ENCODE results near the gene GAR1.

The GAR1 gene

GRCh38 chr4:109816894-109817293 is 1.3 kb downstream of the GAR1 start:
- Histone ChIP-seq H3F3A (ENCODE audit: insufficient read depth, low read length) (peaks cover 4% of the 10 kb centered on the region; the same call in 1 of the 2 replicates), H3K9ac (ENCODE audit: low read length) (no peak overlapping the region), H3K4me3 (ENCODE audit: low read length) (no peak overlapping the region; the same call in 1 of the 2 replicates), H3K4me2 (ENCODE audit: low read depth, low read length) (peak overlapping the region; percentile 62; the same call in 1 of the 2 replicates), H2AFZ (ENCODE audit: low read length) (no peak overlapping the region), H3K36me3 (replicated peaks; ENCODE audit: insufficient read depth, low read length) (peaks cover 5% of the 10 kb centered on the region; the same call in 1 of the 2 replicates), H3K4me1 (ENCODE audit: low read length) (0 out of 2 replicates have a peak, but pooled peaks cover 8% of the 10 kb centered on the region), H3K9me2 (replicated peaks; ENCODE audit: insufficient read depth, low read length) (no peaks in the 10 kb centered on the region), H3K9me3 (replicated peaks; ENCODE audit: insufficient read depth, low read length) (no peaks in the 10 kb centered on the region), H4K20me1 (ENCODE audit: insufficient read depth, low read length) (no peaks in the 10 kb centered on the region), H3K79me2 (ENCODE audit: low read length) (peaks cover 40% of the 10 kb centered on the region), H3K27me3 (replicated peaks; ENCODE audit: insufficient read depth, low read length) (no peaks in the 10 kb centered on the region), H3K27ac (ENCODE audit: low read length) (no peak overlapping the region)
- DNase-seq, result no peak
- TF ChIP-seq EZH2phosphoT487 (IDR thresholded peaks at IDR 0.05; ENCODE audit: low read length), result no peak
- no peak for TF ChIP-seq CTCF (IDR thresholded peaks at IDR 0.05; ENCODE audit: low read length)
- no peak for TF ChIP-seq EZH2 (optimal IDR thresholded peaks at IDR 0.05; ENCODE audit: low read depth, low read length)

- Histone ChIP-seq H2AFZ (ENCODE audit: low read length) (no peak overlapping the region), H3K4me1 (ENCODE audit: low read length) (0 out of 2 replicates have a peak, but pooled peaks cover 8% of the 10 kb centered on the region), H3K36me3 (replicated peaks; ENCODE audit: insufficient read depth, low read length) (peaks cover 5% of the 10 kb centered on the region; the same call in 1 of the 2 replicates), H3K27me3 (replicated peaks; ENCODE audit: insufficient read depth, low read length) (no peaks in the 10 kb centered on the region), H3K9me3 (replicated peaks; ENCODE audit: insufficient read depth, low read length) (no peaks in the 10 kb centered on the region), H3K9ac (ENCODE audit: low read length) (no peak overlapping the region), H3K27ac (ENCODE audit: low read length) (no peak overlapping the region), H3K9me2 (replicated peaks; ENCODE audit: insufficient read depth, low read length) (no peaks in the 10 kb centered on the region), H4K20me1 (ENCODE audit: insufficient read depth, low read length) (no peaks in the 10 kb centered on the region), H3F3A (ENCODE audit: insufficient read depth, low read length) (peaks cover 4% of the 10 kb centered on the region; the same call in 1 of the 2 replicates), H3K4me3 (ENCODE audit: low read length) (no peak overlapping the region), H3K79me2 (ENCODE audit: low read length) (peaks cover 40% of the 10 kb centered on the region), H3K4me2 (ENCODE audit: low read depth, low read length) (no peak overlapping the region)
- no peak for DNase-seq
- TF ChIP-seq EZH2phosphoT487 (IDR thresholded peaks at IDR 0.05; ENCODE audit: low read length) (no peak), CTCF (IDR thresholded peaks at IDR 0.05; ENCODE audit: low read length) (no peak), EZH2 (optimal IDR thresholded peaks at IDR 0.05; ENCODE audit: low read depth, low read length) (no peak)
Measured at GRCh38 chr4:109818268-109818667, 2.7 kb downstream of the GAR1 start.

- TF ChIP-seq CTCF (IDR thresholded peaks at IDR 0.05; ENCODE audit: low read length) (no peak), EZH2phosphoT487 (IDR thresholded peaks at IDR 0.05; ENCODE audit: low read length) (no peak), EZH2 (optimal IDR thresholded peaks at IDR 0.05; ENCODE audit: low read depth, low read length) (no peak)
- Histone ChIP-seq H3K4me1 (ENCODE audit: low read length) (0 out of 2 replicates have a peak, but pooled peaks cover 8% of the 10 kb centered on the region), H3K27me3 (replicated peaks; ENCODE audit: insufficient read depth, low read length) (no peaks in the 10 kb centered on the region), H3K27ac (ENCODE audit: low read length) (no peak overlapping the region), H3K9me2 (replicated peaks; ENCODE audit: insufficient read depth, low read length) (no peaks in the 10 kb centered on the region), H2AFZ (ENCODE audit: low read length) (no peak overlapping the region), H3K4me2 (ENCODE audit: low read depth, low read length) (no peak overlapping the region), H3K9ac (ENCODE audit: low read length) (no peak overlapping the region), H3K4me3 (ENCODE audit: low read length) (no peak overlapping the region), H3K36me3 (replicated peaks; ENCODE audit: insufficient read depth, low read length) (peaks cover 8% of the 10 kb centered on the region; the same call in 1 of the 2 replicates), H4K20me1 (ENCODE audit: insufficient read depth, low read length) (no peaks in the 10 kb centered on the region), H3F3A (ENCODE audit: insufficient read depth, low read length) (no peaks in the 10 kb centered on the region; the same call in 1 of the 2 replicates), H3K9me3 (replicated peaks; ENCODE audit: insufficient read depth, low read length) (no peaks in the 10 kb centered on the region), H3K79me2 (ENCODE audit: low read length) (peaks cover 39% of the 10 kb centered on the region)
- no peak for DNase-seq
Measured at GRCh38 chr4:109820563-109820962, 5.0 kb downstream of the GAR1 start.
